ENCODE results near the gene CFAP61. TPM values are rescaled to one million over a fixed set of nuclear protein-coding genes. Genes with fewer than 3 reads are reported as not detected.
"Not testable (repeated sequence)": the region's sequence is repeated elsewhere in the genome, so short reads cannot be mapped to it uniquely, and the experiment has no call there.

The CFAP61 gene
- total RNA-seq, 2 experiments from 2014 or later = not detected

GRCh38 chr20:20343932-20344331 lies 291.6 kb downstream of the CFAP61 start:
- intact Hi-C loops (cut with micrococcal nuclease) = no loop called here
- ChIA-PET CTCF (interaction anchor here (1.1 kb wide), 1 partner anchor 16 kb away, joined by 3 read pairs; no protein-coding TSS in a partner anchor), POLR2A (no interaction called here)
- no peak for TF ChIP-seq CTCF (IDR thresholded peaks at IDR 0.05)
- Mint-ChIP-seq H3K9me3 (peaks cover 3% of the 10 kb centered on the region), H3K4me1 (ENCODE audit: low read depth) (no peaks in the 10 kb centered on the region), H3K27ac (no peak overlapping the region), H3K36me3 (ENCODE audit: low read depth) (no peaks in the 10 kb centered on the region), H3K27me3 (peaks cover 5% of the 10 kb centered on the region), H3K4me3 (no peak overlapping the region)
- DNase-seq (no peak), ATAC-seq (no peak)

GRCh38 chr20:20344476-20344875 lies 292.1 kb downstream of the CFAP61 start:
- Mint-ChIP-seq H3K27me3 (peaks cover 8% of the 10 kb centered on the region), H3K27ac (no peak overlapping the region), H3K4me3 (no peak overlapping the region), H3K36me3 (ENCODE audit: low read depth) (no peaks in the 10 kb centered on the region), H3K4me1 (ENCODE audit: low read depth) (no peaks in the 10 kb centered on the region), H3K9me3 (peaks cover 3% of the 10 kb centered on the region)
- ATAC-seq (no peak), DNase-seq (no peak)
- ChIA-PET CTCF (interaction anchor here (1.1 kb wide), 1 partner anchor 15 kb away, joined by 3 read pairs; no protein-coding TSS in a partner anchor), POLR2A (no interaction called here)
- TF ChIP-seq CTCF (IDR thresholded peaks at IDR 0.05) = no peak
- intact Hi-C loops (cut with micrococcal nuclease) = no loop called here

- no peak overlapping the region for H3K4me3 Mint-ChIP-seq
- no peaks in the 10 kb centered on the region for H3K36me3 Mint-ChIP-seq (ENCODE audit: low read depth)
- H3K9me3 Mint-ChIP-seq = peaks cover 6% of the 10 kb centered on the region
- DNase-seq (no peak), ATAC-seq (no peak)
- no peak overlapping the region for H3K27ac Mint-ChIP-seq
- ChIA-PET CTCF (no interaction called here), POLR2A (no interaction called here)
- H3K4me1 Mint-ChIP-seq (ENCODE audit: low read depth) = peaks cover 4% of the 10 kb centered on the region
- H3K27me3 Mint-ChIP-seq = peaks cover 24% of the 10 kb centered on the region
- intact Hi-C loops (cut with micrococcal nuclease) = no loop called here
- TF ChIP-seq CTCF (IDR thresholded peaks at IDR 0.05) = no peak
These were observed 301.2 kb downstream of the CFAP61 start for GRCh38 chr20:20353576-20353975.

GRCh38 chr20:20355503-20355902 lies 303.2 kb downstream of the CFAP61 start:
- Mint-ChIP-seq H3K4me1 (ENCODE audit: low read depth) (peaks cover 12% of the 10 kb centered on the region), H3K27me3 (peaks cover 24% of the 10 kb centered on the region)
- H3K9me3 Mint-ChIP-seq; H3K36me3 Mint-ChIP-seq (ENCODE audit: low read depth); POLR2A ChIA-PET; H3K4me3 Mint-ChIP-seq; H3K27ac Mint-ChIP-seq; DNase-seq; intact Hi-C loops (cut with micrococcal nuclease); ATAC-seq; CTCF ChIA-PET: not testable (repeated sequence)

GRCh38 chr20:20358801-20359200 lies 306.5 kb downstream of the CFAP61 start:
- no peak overlapping the region for H3K4me3 Mint-ChIP-seq
- peaks cover 6% of the 10 kb centered on the region for H3K9me3 Mint-ChIP-seq
- ATAC-seq (no peak), DNase-seq (no peak)
- ChIA-PET POLR2A (no interaction called here), CTCF (interaction anchor here (1.1 to 1.8 kb wide), 3 partner anchors 14 to 210 kb away, joined by 3 to 5 read pairs (median 3); no protein-coding TSS in a partner anchor)
- TF ChIP-seq CTCF (IDR thresholded peaks at IDR 0.05) = no peak
- peaks cover 22% of the 10 kb centered on the region for H3K4me1 Mint-ChIP-seq (ENCODE audit: low read depth)
- intact Hi-C loops (cut with micrococcal nuclease) = no loop called here
- no peak overlapping the region for H3K27ac Mint-ChIP-seq
- H3K27me3 Mint-ChIP-seq = peaks cover 42% of the 10 kb centered on the region
- no peaks in the 10 kb centered on the region for H3K36me3 Mint-ChIP-seq (ENCODE audit: low read depth)

Data from activated CD8-positive, alpha-beta T cell treated with anti-CD3 and anti-CD28 coated beads for 36 hours (primary cell).